ENCODE measurements around the gene NELFE. TPM values are rescaled to one million over a fixed set of nuclear protein-coding genes. Genes with fewer than 3 reads are reported as not detected.
"Not testable (repeated sequence)": the region's sequence is repeated elsewhere in the genome, so short reads cannot be mapped to it uniquely, and the experiment has no call there.

The NELFE gene
- total RNA-seq, 4 donors from 2014 or later, result 67.0 to 94.0 (median 75.0) TPM

DNA sequence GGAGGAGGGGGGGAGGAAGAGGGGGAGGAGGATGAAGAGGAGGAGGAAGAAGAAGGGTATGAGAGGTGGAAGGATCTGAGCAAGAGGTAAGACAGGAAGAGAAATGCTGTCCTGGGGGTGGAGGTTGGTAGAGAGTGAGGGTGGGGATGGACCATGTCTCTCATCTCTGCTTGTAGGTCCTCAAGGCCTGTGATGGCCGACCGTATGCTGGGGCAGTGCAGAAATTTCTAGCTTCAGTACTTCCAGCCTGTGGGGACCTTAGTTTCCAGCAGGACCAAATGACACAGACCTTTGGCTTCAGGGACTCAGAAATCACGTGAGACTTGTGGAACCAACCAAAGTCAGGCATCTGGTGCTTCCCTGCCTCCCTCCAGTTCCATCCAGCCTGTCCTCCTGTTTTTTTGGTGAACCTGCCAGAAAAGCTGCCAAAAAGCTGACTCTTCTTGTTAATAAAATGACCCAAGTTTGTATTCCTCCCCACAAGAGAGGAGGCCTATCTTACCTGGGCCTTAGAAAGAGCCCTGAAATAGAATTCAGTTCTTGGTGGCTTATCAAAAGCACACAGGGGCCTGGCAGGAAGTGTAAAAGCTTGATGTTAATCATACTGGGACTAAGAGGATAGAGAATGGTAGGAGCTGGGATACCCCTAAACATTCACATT lies 20.6 kb upstream of the NELFE start:
- ATAC-seq (ENCODE audit: low FRiP score) (no peak), DNase-seq (ENCODE audit: low spot score) (no peak)
- TF ChIP-seq, protein P1, sequence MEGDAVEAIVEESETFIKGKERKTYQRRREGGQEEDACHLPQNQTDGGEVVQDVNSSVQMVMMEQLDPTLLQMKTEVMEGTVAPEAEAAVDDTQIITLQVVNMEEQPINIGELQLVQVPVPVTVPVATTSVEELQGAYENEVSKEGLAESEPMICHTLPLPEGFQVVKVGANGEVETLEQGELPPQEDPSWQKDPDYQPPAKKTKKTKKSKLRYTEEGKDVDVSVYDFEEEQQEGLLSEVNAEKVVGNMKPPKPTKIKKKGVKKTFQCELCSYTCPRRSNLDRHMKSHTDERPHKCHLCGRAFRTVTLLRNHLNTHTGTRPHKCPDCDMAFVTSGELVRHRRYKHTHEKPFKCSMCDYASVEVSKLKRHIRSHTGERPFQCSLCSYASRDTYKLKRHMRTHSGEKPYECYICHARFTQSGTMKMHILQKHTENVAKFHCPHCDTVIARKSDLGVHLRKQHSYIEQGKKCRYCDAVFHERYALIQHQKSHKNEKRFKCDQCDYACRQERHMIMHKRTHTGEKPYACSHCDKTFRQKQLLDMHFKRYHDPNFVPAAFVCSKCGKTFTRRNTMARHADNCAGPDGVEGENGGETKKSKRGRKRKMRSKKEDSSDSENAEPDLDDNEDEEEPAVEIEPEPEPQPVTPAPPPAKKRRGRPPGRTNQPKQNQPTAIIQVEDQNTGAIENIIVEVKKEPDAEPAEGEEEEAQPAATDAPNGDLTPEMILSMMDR (IDR thresholded peaks at IDR 0.05), result no peak

DNA sequence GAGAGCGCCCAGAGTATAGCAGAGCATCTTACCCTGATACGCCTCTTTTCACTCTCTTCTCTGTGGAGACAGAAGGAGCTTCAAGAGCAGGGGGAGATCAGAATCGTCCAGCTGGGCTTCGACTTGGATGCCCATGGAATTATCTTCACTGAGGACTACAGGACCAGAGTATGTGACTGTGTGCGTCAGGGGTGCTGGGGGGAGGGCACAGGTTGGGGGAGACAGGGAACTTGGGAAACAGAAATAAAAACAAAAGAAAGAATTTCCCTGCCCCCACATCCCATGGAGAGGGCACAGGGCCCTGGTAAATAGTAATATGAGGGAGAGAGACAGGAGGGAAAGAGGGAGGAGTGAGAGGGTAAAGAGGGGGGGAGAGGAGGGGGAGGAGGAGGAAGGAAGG lies 20.1 kb upstream of the NELFE start:
- ATAC-seq (ENCODE audit: low FRiP score) (no peak), DNase-seq (ENCODE audit: low spot score) (no peak)
- TF ChIP-seq, protein P1 (IDR thresholded peaks at IDR 0.05), result no peak

GRCh38 chr6:31977816-31978431 lies 19.2 kb upstream of the NELFE start:
- DNase-seq (ENCODE audit: low spot score), result no peak
- TF ChIP-seq, protein P1 (IDR thresholded peaks at IDR 0.05), result no peak
- no peak for ATAC-seq (ENCODE audit: low FRiP score)

DNA sequence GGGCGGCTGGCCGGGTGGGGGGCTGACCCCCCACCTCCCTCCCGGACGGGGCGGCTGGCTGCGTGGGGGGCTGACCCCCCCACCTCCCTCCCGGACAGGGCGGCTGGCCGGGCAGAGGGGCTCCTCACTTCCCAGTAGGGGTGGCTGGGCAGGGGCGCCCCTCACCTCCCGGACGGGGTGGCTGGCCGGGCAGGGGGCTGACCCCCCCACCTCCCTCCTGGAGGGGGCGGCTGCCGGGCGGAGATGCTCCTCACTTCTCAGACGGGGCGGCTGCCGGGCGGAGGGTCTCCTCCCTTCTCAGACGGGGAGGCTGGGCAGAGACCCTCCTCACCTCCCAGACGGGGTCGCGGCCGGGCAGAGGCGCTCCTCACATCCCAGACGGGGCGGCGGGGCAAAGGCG lies 17.3 kb upstream of the NELFE start:
- ATAC-seq (ENCODE audit: low FRiP score); DNase-seq (ENCODE audit: low spot score): not testable (repeated sequence)

GRCh38 chr6:31972709-31973350 lies 14.1 kb upstream of the NELFE start:
- TF ChIP-seq, protein P1 (IDR thresholded peaks at IDR 0.05), result no peak
- peak; percentile 23 for ATAC-seq (ENCODE audit: low FRiP score)

DNA sequence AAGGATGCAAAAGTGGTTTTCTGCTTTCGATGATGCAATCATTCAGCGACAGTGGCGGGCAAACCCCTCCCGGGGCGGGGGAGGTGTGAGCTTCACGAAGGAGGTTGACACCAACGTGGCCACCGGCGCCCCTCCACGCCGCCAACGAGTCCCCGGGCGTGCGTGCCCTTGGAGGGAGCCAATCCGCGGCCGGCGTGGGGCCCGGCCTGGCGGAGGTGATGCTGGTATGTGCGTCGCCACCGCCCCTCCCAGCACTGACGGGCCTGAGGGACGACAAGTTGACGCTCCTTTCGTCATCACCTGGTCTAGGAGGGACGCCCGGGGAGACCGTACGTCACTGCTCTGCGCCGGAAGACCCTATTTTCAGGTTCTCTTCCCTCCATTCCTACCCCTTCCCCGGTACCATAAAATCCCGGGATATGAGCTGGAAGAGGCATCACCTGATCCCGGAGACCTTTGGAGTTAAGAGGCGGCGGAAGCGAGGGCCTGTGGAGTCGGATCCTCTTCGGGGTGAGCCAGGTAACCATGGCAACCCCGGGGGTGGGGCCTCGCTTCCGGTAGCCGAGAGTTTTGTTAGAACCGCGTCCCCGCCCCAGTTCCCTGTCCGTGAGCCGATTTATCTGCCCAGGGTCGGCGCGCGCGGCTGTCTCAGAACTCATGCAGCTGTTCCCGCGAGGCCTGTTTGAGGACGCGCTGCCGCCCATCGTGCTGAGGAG lies 13.4 kb upstream of the NELFE start, which contains the start of gene DXO:
DXO (minus strand) TSS at position 146 of the 716 bp plus-strand sequence. CDS start 463 bp downstream, outside the sequence.
- DNase-seq (ENCODE audit: low spot score), result peak; percentile 89

More at GRCh38 chr6:31972709-31973350, 14.1 kb upstream of the NELFE start:
- DNase-seq (ENCODE audit: low spot score), result no peak

More for the DNA sequence above, 13.4 kb upstream of the NELFE start, which contains the start of gene DXO:
- TF ChIP-seq, protein P1 (IDR thresholded peaks at IDR 0.05), result no peak
- ATAC-seq (ENCODE audit: low FRiP score), result peak; percentile 86
